NCI-H2196 (cell line): ENCODE results near the gene LMBR1L.
"Not testable (repeated sequence)": the region's sequence is repeated elsewhere in the genome, so short reads cannot be mapped to it uniquely, and the experiment has no call there.

Source experiments
- DNase-seq: peaks from one replicate; lab custom pipeline; 2025; ENCODE audit not compliant: unreplicated experiment; lab: John Stamatoyannopoulos, UW

Gene LMBR1L

DNA sequence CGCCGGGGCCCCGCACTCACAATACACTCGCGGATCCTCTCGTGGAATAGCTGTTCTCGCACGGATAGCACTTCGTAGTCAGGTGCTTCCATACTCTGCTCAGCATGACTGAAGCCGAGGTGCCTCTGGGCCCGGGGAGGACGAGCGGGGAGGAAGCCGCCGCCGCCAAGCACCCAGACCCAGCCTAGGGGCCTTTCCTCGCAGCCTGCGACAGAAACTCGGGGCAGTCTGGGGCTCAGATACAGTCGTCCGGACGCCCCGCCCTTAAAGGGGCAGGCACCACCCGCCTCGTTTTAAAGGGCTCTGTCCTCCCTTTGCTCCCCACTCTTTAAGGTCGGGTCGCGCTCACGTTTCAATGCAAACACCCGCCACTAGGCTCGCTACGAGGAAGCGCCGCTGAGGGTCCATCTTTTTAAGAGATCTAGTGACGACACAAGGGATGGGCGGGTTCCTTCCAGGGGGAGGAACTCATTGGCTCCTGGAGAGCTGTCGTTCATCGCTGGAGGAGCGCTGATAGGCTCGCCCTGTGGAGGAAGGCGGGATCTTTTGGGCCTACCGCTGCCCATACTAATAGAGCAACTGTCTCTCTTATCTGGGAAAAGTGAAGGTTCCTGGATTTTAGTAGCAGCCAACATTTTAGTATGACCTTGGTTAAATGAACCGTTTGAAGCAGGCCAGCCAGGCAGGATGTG is at the start of gene LMBR1L:
TSS of gene LMBR1L (minus strand) at position 384 of the 692 bp plus-strand sequence. CDS start at position 92, 292 bp downstream.
- peak; percentile 98 for DNase-seq

GRCh38 chr12:49160399-49160798 is 49.8 kb upstream of the LMBR1L start:
- no peak for DNase-seq

- DNase-seq: no peak
These were observed 43.6 kb upstream of the LMBR1L start for GRCh38 chr12:49154221-49154620.

- DNase-seq: no peak
These were observed 36.7 kb upstream of the LMBR1L start for GRCh38 chr12:49147384-49147783.

DNA sequence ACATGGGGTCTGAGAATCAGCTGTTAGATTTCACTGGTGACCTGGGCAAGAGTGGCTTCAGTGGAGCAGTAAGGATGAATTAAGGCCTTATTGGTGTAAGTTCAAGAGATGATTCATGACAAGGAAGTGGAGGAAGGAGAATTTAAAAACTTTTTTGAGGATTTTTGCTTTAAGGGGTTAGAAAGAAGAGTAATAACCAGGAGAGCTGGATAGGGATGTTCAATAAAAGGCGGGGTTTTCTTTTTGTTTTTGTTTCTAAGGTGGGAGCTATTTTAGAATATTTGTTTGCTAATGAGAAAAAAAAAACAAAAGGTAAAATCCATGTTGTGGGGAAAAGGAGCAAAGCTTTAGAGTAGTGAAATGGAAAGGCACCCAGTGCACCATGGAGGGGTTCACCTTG is 35.8 kb upstream of the LMBR1L start:
- DNase-seq: no peak

- DNase-seq: no peak
These were observed 33.7 kb upstream of the LMBR1L start for GRCh38 chr12:49144384-49144783.

DNA sequence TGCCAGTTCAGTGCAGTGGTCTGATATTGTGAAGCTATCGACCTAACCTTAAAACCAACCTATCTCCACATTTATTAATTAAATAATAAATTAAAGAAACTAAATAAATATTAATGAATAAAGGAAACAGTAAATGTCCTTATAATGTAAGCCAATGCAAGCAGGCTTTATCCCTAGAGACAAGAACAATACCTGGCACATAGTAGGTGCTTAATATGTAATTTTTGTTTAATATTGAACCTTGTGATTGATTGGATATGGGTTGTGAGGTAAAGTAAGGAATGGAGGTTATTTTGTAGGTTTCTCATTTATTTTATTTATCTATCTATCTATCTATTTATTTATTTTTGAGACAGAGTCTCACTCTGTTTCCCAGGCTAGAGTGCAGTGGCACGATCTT is 28.4 kb upstream of the LMBR1L start:
- DNase-seq: no peak

- DNase-seq: no peak
These were observed 27.9 kb upstream of the LMBR1L start for GRCh38 chr12:49138587-49138986.

- DNase-seq: no peak
These were observed 26.8 kb upstream of the LMBR1L start for GRCh38 chr12:49137476-49137875.

GRCh38 chr12:49136997-49137396 is 26.4 kb upstream of the LMBR1L start:
- DNase-seq: not testable (repeated sequence)

DNA sequence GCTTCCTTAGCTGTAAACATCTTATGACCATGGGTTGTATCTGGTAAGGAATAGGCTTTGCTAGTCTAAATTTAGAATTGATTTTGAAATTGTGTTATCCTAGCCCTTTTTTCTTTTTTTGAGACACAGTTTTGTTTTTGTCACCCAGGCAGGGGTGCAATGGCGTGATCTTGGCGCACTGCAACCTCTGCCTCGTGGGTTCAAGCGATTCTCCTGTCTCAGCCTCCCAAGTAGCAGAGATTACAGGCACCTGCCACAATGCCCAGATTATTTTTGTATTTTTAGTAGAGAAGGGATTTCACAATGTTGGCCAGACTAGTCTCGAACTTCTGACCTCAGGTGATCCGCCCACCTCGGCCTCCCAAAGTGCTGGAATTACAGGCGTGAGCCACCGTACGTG is 22.9 kb upstream of the LMBR1L start:
- no peak for DNase-seq

GRCh38 chr12:49133014-49133413 is 22.4 kb upstream of the LMBR1L start:
- no peak for DNase-seq

- DNase-seq: peak; percentile 28
These were observed 21.3 kb upstream of the LMBR1L start for GRCh38 chr12:49131894-49132461.

DNA sequence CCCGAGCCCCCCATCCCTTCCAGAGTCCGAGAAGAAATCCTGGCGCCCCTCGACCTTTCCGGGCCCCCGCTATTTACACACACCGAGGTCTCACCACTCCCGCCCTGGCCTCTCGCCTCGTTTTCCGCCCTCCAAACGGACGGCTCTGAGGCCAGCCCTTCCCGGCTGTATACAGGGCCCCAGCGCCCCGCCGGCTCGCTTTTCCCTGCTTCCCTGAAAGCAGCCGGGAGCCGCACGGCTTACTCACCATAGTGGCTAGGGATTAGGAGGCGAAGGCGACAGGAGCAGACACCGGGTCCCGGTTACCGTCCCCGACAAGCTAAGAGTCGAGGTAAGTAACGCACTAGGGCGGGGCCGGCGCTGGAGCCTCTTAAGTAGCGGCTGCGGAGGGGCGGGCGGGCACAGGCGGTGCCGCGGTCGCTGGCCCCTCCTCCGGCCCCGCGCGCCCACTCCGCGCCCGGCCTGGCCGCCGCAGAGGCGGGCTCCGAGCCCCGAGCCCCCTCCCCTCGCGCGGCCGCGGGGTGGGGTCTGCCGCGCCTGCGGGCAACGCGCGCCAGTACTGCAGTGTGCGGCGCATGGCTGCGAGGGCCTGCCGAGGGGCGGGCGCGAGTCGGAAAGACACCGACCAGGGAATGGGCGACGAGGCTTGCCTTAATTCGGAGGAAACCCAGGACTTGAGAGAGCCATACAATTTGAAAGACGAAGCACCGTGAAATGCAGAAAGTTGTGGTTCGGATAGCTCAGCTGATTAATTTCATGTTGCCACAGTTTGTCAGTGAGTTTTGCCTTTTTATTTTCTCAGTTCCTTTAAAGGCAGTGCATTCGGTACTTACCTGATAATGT is 20.6 kb upstream of the LMBR1L start, which contains the start of gene TUBA1B:
TSS of gene TUBA1B (minus strand) at position 345 of the 843 bp plus-strand sequence. CDS start at position 250, 95 bp downstream.
- DNase-seq: peak; percentile 91

GRCh38 chr12:49130151-49131050 is 19.8 kb upstream of the LMBR1L start:
- peak; percentile 95 for DNase-seq

DNA sequence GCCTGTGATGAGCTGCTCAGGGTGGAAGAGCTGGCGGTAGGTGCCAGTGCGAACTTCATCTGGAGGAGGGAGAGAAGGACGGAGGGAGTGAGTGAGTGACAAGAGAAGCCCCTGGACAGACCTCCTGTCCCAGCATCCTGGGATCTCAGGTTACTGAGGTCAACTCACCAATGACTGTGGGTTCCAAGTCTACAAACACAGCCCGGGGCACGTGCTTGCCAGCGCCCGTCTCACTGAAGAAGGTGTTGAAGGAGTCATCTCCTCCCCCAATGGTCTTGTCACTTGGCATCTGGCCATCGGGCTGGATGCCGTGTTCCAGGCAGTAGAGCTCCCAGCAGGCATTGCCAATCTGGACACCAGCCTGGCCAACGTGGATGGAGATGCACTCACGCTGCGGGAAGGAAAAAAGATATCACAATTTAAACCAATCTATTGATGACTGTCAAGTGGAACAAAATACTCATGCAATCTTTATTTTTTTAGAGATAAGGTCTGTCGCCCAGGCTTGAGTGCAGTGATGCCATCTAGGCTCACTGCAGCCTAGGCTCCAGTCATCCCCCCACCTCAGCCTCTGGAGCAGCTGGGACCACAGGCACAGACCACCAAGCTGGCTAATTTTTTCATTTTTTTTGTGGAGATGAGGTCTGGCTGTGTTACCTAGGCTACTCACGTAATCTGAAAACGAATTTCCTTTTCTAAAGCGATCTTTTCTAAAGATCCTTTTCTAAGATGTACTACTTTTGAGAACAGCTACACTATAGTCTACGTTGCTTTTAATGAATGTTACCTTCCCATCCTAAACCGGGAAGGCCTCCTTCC is 18.9 kb upstream of the LMBR1L start:
- DNase-seq: no peak

- DNase-seq: not testable (repeated sequence)
These were observed 17.3 kb upstream of the LMBR1L start for GRCh38 chr12:49127971-49128370.

GRCh38 chr12:49126852-49127763 is 16.5 kb upstream of the LMBR1L start:
- DNase-seq: no peak
